ENCODE measurements around the gene DMAC1.

DNA sequence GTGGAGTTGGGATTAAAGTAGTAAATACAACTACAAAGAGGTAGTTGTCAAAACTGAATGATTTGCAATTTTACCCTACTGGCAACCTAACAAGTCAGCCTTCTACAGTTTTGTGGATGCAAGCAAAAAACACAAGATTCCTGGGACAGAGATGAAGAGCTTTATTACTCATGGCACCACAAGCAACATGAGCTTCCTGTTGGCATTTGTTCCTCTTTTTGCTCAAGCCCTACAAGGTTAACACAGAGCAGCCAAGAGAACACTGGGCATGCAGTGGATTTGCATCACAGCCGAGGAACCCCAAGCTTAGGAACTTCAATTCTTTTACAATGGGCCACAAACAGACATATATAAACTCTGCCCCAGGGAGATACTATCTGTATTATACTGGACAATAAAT is 28.8 kb upstream of the DMAC1 start:
- TF ChIP-seq EZH2 (IDR thresholded peaks at IDR 0.05) (no peak), CTCF (IDR thresholded peaks at IDR 0.05) (no peak)
